ENCODE results near the gene ZNF516.

The ZNF516 gene

GRCh38 chr18:76402026-76402990, 92.7 kb downstream of the ZNF516 start (continued):
- TF ChIP-seq ZNF280D (tag by site-specific recombination; IDR thresholded peaks at IDR 0.05) (no peak), ZNF626 (tag by site-specific recombination; IDR thresholded peaks at IDR 0.05) (no peak), KLF17 (tag by site-specific recombination; IDR thresholded peaks at IDR 0.05) (no peak), ZNF211 (tag by site-specific recombination; IDR thresholded peaks at IDR 0.05; ENCODE audit: low read depth) (no peak), ZNF311 (tag by site-specific recombination; IDR thresholded peaks at IDR 0.05; ENCODE audit: borderline replicate concordance) (no peak), ZBTB21 (tag by site-specific recombination; IDR thresholded peaks at IDR 0.05) (no peak)

GRCh38 chr18:76401498-76401897, 93.5 kb downstream of the ZNF516 start:
- Histone ChIP-seq H3K4me1 (ENCODE audit: control insufficient read depth, insufficient read depth, low read length) (peaks cover 4% of the 10 kb centered on the region; the same call in 1 of the 2 replicates), H3K9me3 (ENCODE audit: control insufficient read depth, insufficient read depth, low read depth, low read length) (no peaks in the 10 kb centered on the region), H3K27ac (ENCODE audit: extremely low read depth, low read depth, low read length) (no peak overlapping the region), H3K4me3 (ENCODE audit: low read depth, low read length) (no peak overlapping the region), H3K36me3 (ENCODE audit: control insufficient read depth in 2 of 2, insufficient read depth in 1 of 2, low read length in 2 of 2) (peaks cover 0 to 9% of the 10 kb centered on the region in 2 experiments; a peak in 1 of 3 replicates)
- POLR2A ChIA-PET, result no interaction called here
- CTCF ChIA-PET, result interaction anchor here (0.5 to 5.6 kb wide), 11 partner anchors 15 to 1058 kb away, joined by 3 to 99 read pairs (median 4); no protein-coding TSS in a partner anchor
- no peak for TF ChIP-seq ZNF394 (tag by site-specific recombination; IDR thresholded peaks at IDR 0.05; ENCODE audit: borderline replicate concordance)
- TF ChIP-seq KLF1 (tag by site-specific recombination; IDR thresholded peaks at IDR 0.05), result peak; percentile 77
- no peak for TF ChIP-seq TCF7L2 (IDR thresholded peaks at IDR 0.05; ENCODE audit: borderline replicate concordance, low read depth, low read length)
- peak; percentile 29; the same call in 1 of the 2 replicates for TF ChIP-seq KLF8 (tag by site-specific recombination; IDR thresholded peaks at IDR 0.05)
- no peak for TF ChIP-seq ZBTB21 (tag by site-specific recombination; IDR thresholded peaks at IDR 0.05)

GRCh38 chr18:76399613-76400391, 95.2 kb downstream of the ZNF516 start:
- TF ChIP-seq ZNF585B (tag by site-specific recombination; IDR thresholded peaks at IDR 0.05), result no peak
- TF ChIP-seq SP2 (tag by site-specific recombination; IDR thresholded peaks at IDR 0.05), result no peak
- 0 out of 2 replicates have a peak, but pooled peaks have one; percentile 28 for TF ChIP-seq KLF1 (tag by site-specific recombination; IDR thresholded peaks at IDR 0.05)
- TF ChIP-seq PRDM4 (tag by site-specific recombination; IDR thresholded peaks at IDR 0.05), result 0 out of 2 replicates have a peak, but pooled peaks have one; percentile 28
- peak; percentile 25; the same call in 1 of the 2 replicates for TF ChIP-seq GLIS1 (tag by site-specific recombination; IDR thresholded peaks at IDR 0.05)
- no peak for TF ChIP-seq SCRT2 (tag by site-specific recombination; IDR thresholded peaks at IDR 0.05)
- peaks cover 4% of the 10 kb centered on the region; the same call in 1 of the 2 replicates for H3K4me1 ChIP-seq (ENCODE audit: control insufficient read depth, insufficient read depth, low read length)
- H3K9me3 ChIP-seq (ENCODE audit: control insufficient read depth, insufficient read depth, low read depth, low read length), result no peaks in the 10 kb centered on the region
- no peak overlapping the region for H3K27ac ChIP-seq (ENCODE audit: extremely low read depth, low read depth, low read length)
- POLR2A ChIA-PET, result interaction anchor here (0.7 kb wide), 1 partner anchor 93 kb away, joined by 4 read pairs; no protein-coding TSS in a partner anchor
- CTCF ChIA-PET, result interaction anchor here (0.5 to 5.6 kb wide), 48 partner anchors 9 to 585 kb away, joined by 3 to 99 read pairs (median 4); no protein-coding TSS in a partner anchor
- no peak overlapping the region for H3K4me3 ChIP-seq (ENCODE audit: low read depth, low read length)
- H3K36me3 ChIP-seq (ENCODE audit: control insufficient read depth in 2 of 2, insufficient read depth in 1 of 2, low read length in 2 of 2), result peaks cover 0 to 8% of the 10 kb centered on the region in 2 experiments; a peak in 1 of 3 replicates

All from HEK293 (cell line).